ENCODE measurements around the gene TMEM38B.

The TMEM38B gene

GRCh38 chr9:105706156-105706555 lies 11.8 kb downstream of the TMEM38B start:
- H3K79me1 ChIP-seq (ENCODE audit: low read length), result no peaks in the 10 kb centered on the region
- H2BK5ac ChIP-seq (ENCODE audit: low read length), result no peak overlapping the region
- no peak overlapping the region for H3K27ac ChIP-seq (ENCODE audit: low read depth, low read length)
- H3K56ac ChIP-seq (ENCODE audit: low read length), result no peak overlapping the region
- WGBS (ENCODE audit: extremely low coverage, insufficient coverage, low lambda C conversion rate), result no CpG with 5 or more reads among the region's 8 CpGs
- no peak overlapping the region for H3K9ac ChIP-seq (ENCODE audit: low read length)
- DNase-seq, result no peak
- H3K4ac ChIP-seq (ENCODE audit: low read depth, low read length), result no peak overlapping the region
- no peak overlapping the region for H2BK15ac ChIP-seq (replicated peaks; ENCODE audit: low read depth)
- no peaks in the 10 kb centered on the region for H3K36me3 ChIP-seq (ENCODE audit: control insufficient read depth, insufficient read depth, low read length)
- H3K27me3 ChIP-seq (ENCODE audit: insufficient read depth, low read length, poor library complexity), result no peaks in the 10 kb centered on the region
- no peak overlapping the region for H3K4me2 ChIP-seq (ENCODE audit: low read length)
- H4K5ac ChIP-seq (ENCODE audit: low read length), result no peak overlapping the region
- no peak overlapping the region for H3K23ac ChIP-seq (ENCODE audit: low read length)
- H2AK5ac ChIP-seq (ENCODE audit: low read length), result no peak overlapping the region
- H3K18ac ChIP-seq (ENCODE audit: low read length), result no peak overlapping the region
- H3K4me3 ChIP-seq (ENCODE audit: low read length), result no peak overlapping the region
- H2BK120ac ChIP-seq (ENCODE audit: low read depth, low read length), result no peak overlapping the region
- no peaks in the 10 kb centered on the region for H3K79me2 ChIP-seq (ENCODE audit: control insufficient read depth, insufficient read depth, low read length)
- no peak overlapping the region for H4K8ac ChIP-seq (ENCODE audit: low read depth, low read length)
- H3K4me1 ChIP-seq (ENCODE audit: control insufficient read depth, low read depth, low read length), result no peaks in the 10 kb centered on the region

GRCh38 chr9:105708405-105708804 lies 14.1 kb downstream of the TMEM38B start:
- H3K18ac ChIP-seq (ENCODE audit: low read length), result no peak overlapping the region
- no peak overlapping the region for H2BK120ac ChIP-seq (ENCODE audit: low read depth, low read length)
- H3K56ac ChIP-seq (ENCODE audit: low read length), result no peak overlapping the region
- H2AK5ac ChIP-seq (ENCODE audit: low read length), result no peak overlapping the region
- no peaks in the 10 kb centered on the region for H3K36me3 ChIP-seq (ENCODE audit: control insufficient read depth, insufficient read depth, low read length)
- no peaks in the 10 kb centered on the region for H3K4me1 ChIP-seq (ENCODE audit: control insufficient read depth, low read depth, low read length)
- no peak overlapping the region for H3K4me3 ChIP-seq (ENCODE audit: low read length)
- H3K4me2 ChIP-seq (ENCODE audit: low read length), result no peak overlapping the region
- H3K23ac ChIP-seq (ENCODE audit: low read length), result no peak overlapping the region
- H3K27ac ChIP-seq (ENCODE audit: low read depth, low read length), result no peak overlapping the region
- no peak for DNase-seq
- no peak overlapping the region for H2BK5ac ChIP-seq (ENCODE audit: low read length)
- H3K9ac ChIP-seq (ENCODE audit: low read length), result no peak overlapping the region
- no peaks in the 10 kb centered on the region for H3K79me1 ChIP-seq (ENCODE audit: low read length)
- H3K27me3 ChIP-seq (ENCODE audit: insufficient read depth, low read length, poor library complexity), result no peaks in the 10 kb centered on the region
- H3K79me2 ChIP-seq (ENCODE audit: control insufficient read depth, insufficient read depth, low read length), result no peaks in the 10 kb centered on the region
- no peak overlapping the region for H3K4ac ChIP-seq (ENCODE audit: low read depth, low read length)
- WGBS (ENCODE audit: extremely low coverage, insufficient coverage, low lambda C conversion rate), result no CpG with 5 or more reads among the region's 3 CpGs
- H2BK15ac ChIP-seq (replicated peaks; ENCODE audit: low read depth), result no peak overlapping the region
- H4K5ac ChIP-seq (ENCODE audit: low read length), result no peak overlapping the region
- H4K8ac ChIP-seq (ENCODE audit: low read depth, low read length), result no peak overlapping the region

- Histone ChIP-seq H3K4me2 (ENCODE audit: low read length) (no peak overlapping the region), H3K4me1 (ENCODE audit: control insufficient read depth, low read depth, low read length) (no peaks in the 10 kb centered on the region), H3K4ac (ENCODE audit: low read depth, low read length) (no peak overlapping the region), H3K4me3 (ENCODE audit: low read length) (no peak overlapping the region), H2BK120ac (ENCODE audit: low read depth, low read length) (no peak overlapping the region), H3K18ac (ENCODE audit: low read length) (no peak overlapping the region), H3K27ac (ENCODE audit: low read depth, low read length) (no peak overlapping the region), H3K27me3 (ENCODE audit: insufficient read depth, low read length, poor library complexity) (no peaks in the 10 kb centered on the region), H2AK5ac (ENCODE audit: low read length) (no peak overlapping the region), H3K56ac (ENCODE audit: low read length) (no peak overlapping the region), H2BK5ac (ENCODE audit: low read length) (no peak overlapping the region), H3K36me3 (ENCODE audit: control insufficient read depth, insufficient read depth, low read length) (no peaks in the 10 kb centered on the region), H3K23ac (ENCODE audit: low read length) (no peak overlapping the region), H3K79me2 (ENCODE audit: control insufficient read depth, insufficient read depth, low read length) (no peaks in the 10 kb centered on the region), H4K5ac (ENCODE audit: low read length) (no peak overlapping the region), H3K9ac (ENCODE audit: low read length) (no peak overlapping the region), H4K8ac (ENCODE audit: low read depth, low read length) (no peak overlapping the region), H3K79me1 (ENCODE audit: low read length) (no peaks in the 10 kb centered on the region), H2BK15ac (replicated peaks; ENCODE audit: low read depth) (no peak overlapping the region)
- WGBS (ENCODE audit: extremely low coverage, insufficient coverage, low lambda C conversion rate), result no CpG with 5 or more reads among the region's 13 CpGs
- no peak for DNase-seq
These were observed 16.3 kb downstream of the TMEM38B start for GRCh38 chr9:105710638-105711037.

GRCh38 chr9:105711867-105712266 lies 17.5 kb downstream of the TMEM38B start:
- no peak overlapping the region for H2BK120ac ChIP-seq (ENCODE audit: low read depth, low read length)
- no peak overlapping the region for H4K5ac ChIP-seq (ENCODE audit: low read length)
- no CpG with 5 or more reads among the region's 7 CpGs for WGBS (ENCODE audit: extremely low coverage, insufficient coverage, low lambda C conversion rate)
- no peaks in the 10 kb centered on the region for H3K27me3 ChIP-seq (ENCODE audit: insufficient read depth, low read length, poor library complexity)
- no peaks in the 10 kb centered on the region for H3K79me2 ChIP-seq (ENCODE audit: control insufficient read depth, insufficient read depth, low read length)
- DNase-seq, result no peak
- H3K36me3 ChIP-seq (ENCODE audit: control insufficient read depth, insufficient read depth, low read length), result no peaks in the 10 kb centered on the region
- H2AK5ac ChIP-seq (ENCODE audit: low read length), result no peak overlapping the region
- H3K4me3 ChIP-seq (ENCODE audit: low read length), result no peak overlapping the region
- H3K23ac ChIP-seq (ENCODE audit: low read length), result no peak overlapping the region
- no peak overlapping the region for H3K9ac ChIP-seq (ENCODE audit: low read length)
- H3K4ac ChIP-seq (ENCODE audit: low read depth, low read length), result no peak overlapping the region
- no peak overlapping the region for H3K27ac ChIP-seq (ENCODE audit: low read depth, low read length)
- H3K18ac ChIP-seq (ENCODE audit: low read length), result no peak overlapping the region
- H4K8ac ChIP-seq (ENCODE audit: low read depth, low read length), result no peak overlapping the region
- no peaks in the 10 kb centered on the region for H3K79me1 ChIP-seq (ENCODE audit: low read length)
- no peaks in the 10 kb centered on the region for H3K4me1 ChIP-seq (ENCODE audit: control insufficient read depth, low read depth, low read length)
- H2BK5ac ChIP-seq (ENCODE audit: low read length), result no peak overlapping the region
- H2BK15ac ChIP-seq (replicated peaks; ENCODE audit: low read depth), result no peak overlapping the region
- H3K56ac ChIP-seq (ENCODE audit: low read length), result no peak overlapping the region
- H3K4me2 ChIP-seq (ENCODE audit: low read length), result no peak overlapping the region

- H4K8ac ChIP-seq (ENCODE audit: low read depth, low read length), result no peak overlapping the region
- H3K23ac ChIP-seq (ENCODE audit: low read length), result no peak overlapping the region
- no peak overlapping the region for H2BK5ac ChIP-seq (ENCODE audit: low read length)
- no peak overlapping the region for H3K18ac ChIP-seq (ENCODE audit: low read length)
- no peak overlapping the region for H3K4me3 ChIP-seq (ENCODE audit: low read length)
- no peak overlapping the region for H3K27ac ChIP-seq (ENCODE audit: low read depth, low read length)
- H3K4me1 ChIP-seq (ENCODE audit: control insufficient read depth, low read depth, low read length), result no peaks in the 10 kb centered on the region
- H3K36me3 ChIP-seq (ENCODE audit: control insufficient read depth, insufficient read depth, low read length), result no peaks in the 10 kb centered on the region
- H2AK5ac ChIP-seq (ENCODE audit: low read length), result no peak overlapping the region
- H3K4me2 ChIP-seq (ENCODE audit: low read length), result no peak overlapping the region
- no peak overlapping the region for H2BK15ac ChIP-seq (replicated peaks; ENCODE audit: low read depth)
- no peak overlapping the region for H4K5ac ChIP-seq (ENCODE audit: low read length)
- H3K79me1 ChIP-seq (ENCODE audit: low read length), result no peaks in the 10 kb centered on the region
- no peak overlapping the region for H2BK120ac ChIP-seq (ENCODE audit: low read depth, low read length)
- H3K79me2 ChIP-seq (ENCODE audit: control insufficient read depth, insufficient read depth, low read length), result no peaks in the 10 kb centered on the region
- no peak overlapping the region for H3K9ac ChIP-seq (ENCODE audit: low read length)
- H3K27me3 ChIP-seq (ENCODE audit: insufficient read depth, low read length, poor library complexity), result no peaks in the 10 kb centered on the region
- H3K56ac ChIP-seq (ENCODE audit: low read length), result no peak overlapping the region
- no peak overlapping the region for H3K4ac ChIP-seq (ENCODE audit: low read depth, low read length)
- WGBS (ENCODE audit: extremely low coverage, insufficient coverage, low lambda C conversion rate), result no CpG with 5 or more reads among the region's 1 CpG
- DNase-seq, result no peak
These were observed 18.0 kb downstream of the TMEM38B start for GRCh38 chr9:105712297-105712696.

GRCh38 chr9:105712773-105713172 lies 18.4 kb downstream of the TMEM38B start:
- no peak overlapping the region for H3K18ac ChIP-seq (ENCODE audit: low read length)
- H3K4ac ChIP-seq (ENCODE audit: low read depth, low read length), result no peak overlapping the region
- H2BK120ac ChIP-seq (ENCODE audit: low read depth, low read length), result no peak overlapping the region
- no CpG with 5 or more reads among the region's 6 CpGs for WGBS (ENCODE audit: extremely low coverage, insufficient coverage, low lambda C conversion rate)
- H3K27ac ChIP-seq (ENCODE audit: low read depth, low read length), result no peak overlapping the region
- no peak overlapping the region for H4K5ac ChIP-seq (ENCODE audit: low read length)
- no peak for DNase-seq
- H3K23ac ChIP-seq (ENCODE audit: low read length), result no peak overlapping the region
- no peaks in the 10 kb centered on the region for H3K79me1 ChIP-seq (ENCODE audit: low read length)
- no peak overlapping the region for H4K8ac ChIP-seq (ENCODE audit: low read depth, low read length)
- H2BK15ac ChIP-seq (replicated peaks; ENCODE audit: low read depth), result no peak overlapping the region
- H2AK5ac ChIP-seq (ENCODE audit: low read length), result no peak overlapping the region
- no peaks in the 10 kb centered on the region for H3K79me2 ChIP-seq (ENCODE audit: control insufficient read depth, insufficient read depth, low read length)
- H3K27me3 ChIP-seq (ENCODE audit: insufficient read depth, low read length, poor library complexity), result no peaks in the 10 kb centered on the region
- H3K4me3 ChIP-seq (ENCODE audit: low read length), result no peak overlapping the region
- no peak overlapping the region for H2BK5ac ChIP-seq (ENCODE audit: low read length)
- no peaks in the 10 kb centered on the region for H3K36me3 ChIP-seq (ENCODE audit: control insufficient read depth, insufficient read depth, low read length)
- H3K56ac ChIP-seq (ENCODE audit: low read length), result no peak overlapping the region
- no peak overlapping the region for H3K4me2 ChIP-seq (ENCODE audit: low read length)
- H3K4me1 ChIP-seq (ENCODE audit: control insufficient read depth, low read depth, low read length), result no peaks in the 10 kb centered on the region
- H3K9ac ChIP-seq (ENCODE audit: low read length), result no peak overlapping the region
